CD4-positive, alpha-beta T cell (primary cell): Measurements from ENCODE around the gene TBC1D22A. TPM values are rescaled to one million over a fixed set of nuclear protein-coding genes. Genes with fewer than 3 reads are reported as not detected.

Source experiments
- ATAC-seq: fragments of 200-7000 bp; cut with Tn5 transposase; one replicate; pipeline ENCODE4 v1.10.0; 2022; ENCODE audit warnings: mild to moderate bottlenecking; ENCODE audit not compliant: poor library complexity
- CTCF ChIA-PET: fragments of 350-600 bp; sonication (Branson Sonifier 250); formaldehyde crosslinking; loops from one replicate; lab custom pipeline; 2021; ENCODE audit warnings: antibody characterized with exemption, inconsistent platforms; lab: Charles Lee
- POLR2A ChIA-PET: fragments of 350-600 bp; sonication (Branson Sonifier 250); formaldehyde crosslinking; loops from one replicate; lab custom pipeline; 2021; ENCODE audit warnings: antibody characterized with exemption, inconsistent platforms; lab: Charles Lee
- DNase-seq, 14 experiments: peaks; one replicate each; pipeline ENCODE4 v3.0.0-alpha.2; 2013 to 2020; ENCODE audit warnings: mixed read lengths in 2 of 14
- H3K27ac ChIP-seq, 2 donors: one replicate each; pipeline versions ENCODE4 v1.5.1 to v1.7.0; 2013; ENCODE audit warnings: low read length in 2 of 2, low read depth in 1 of 2, mild to moderate bottlenecking in 1 of 2
- H3K27me3 ChIP-seq, 2 experiments: 1 replicate in 1 of 2; 2 replicates in 1 of 2; pipeline versions ENCODE4 v1.6.1 to v1.7.0; 2013; ENCODE audit warnings: low read length in 2 of 2, control low read depth in 1 of 2, mild to moderate bottlenecking in 1 of 2, moderate library complexity in 1 of 2; ENCODE audit not compliant: insufficient read depth in 2 of 2, control insufficient read depth in 1 of 2
- H3K36me3 ChIP-seq: one replicate; pipeline ENCODE4 v1.6.1; 2013; ENCODE audit warnings: low read length, control low read depth; ENCODE audit not compliant: insufficient read depth
- H3K4me1 ChIP-seq: one replicate; pipeline ENCODE4 v1.6.1; 2013; ENCODE audit warnings: low read length, control low read depth; ENCODE audit not compliant: insufficient read depth
- H3K4me3 ChIP-seq: one replicate; pipeline ENCODE4 v1.5.1; 2013; ENCODE audit warnings: mild to moderate bottlenecking, low read length, moderate library complexity
- H3K9me3 ChIP-seq, 2 experiments: 1 replicate in 1 of 2; 2 replicates in 1 of 2; pipeline versions ENCODE4 v1.6.1 to v1.7.0; 2013; ENCODE audit warnings: low read length in 2 of 2, mild to moderate bottlenecking in 2 of 2, control low read depth in 1 of 2, moderate library complexity in 1 of 2; ENCODE audit not compliant: control insufficient read depth in 1 of 2, insufficient read depth in 1 of 2
- H3K27ac Mint-ChIP-seq: one replicate; pipeline ENCODE4 v1.8.0; 2020; ENCODE audit warnings: mixed read lengths
- H3K27me3 Mint-ChIP-seq: one replicate; pipeline ENCODE4 v1.8.0; 2021; ENCODE audit warnings: mixed read lengths
- H3K36me3 Mint-ChIP-seq: one replicate; pipeline ENCODE4 v1.8.0; 2021; ENCODE audit warnings: low read depth, mixed read lengths
- H3K4me1 Mint-ChIP-seq: one replicate; pipeline ENCODE4 v1.8.0; 2021; ENCODE audit warnings: low read depth, mixed read lengths
- H3K4me3 Mint-ChIP-seq: one replicate; pipeline ENCODE4 v1.8.0; 2020; ENCODE audit warnings: mild to moderate bottlenecking, mixed read lengths
- H3K9me3 Mint-ChIP-seq: one replicate; pipeline ENCODE4 v1.8.0; 2020; ENCODE audit warnings: mixed read lengths
- CTCF ChIP-seq: fragments of 200-600 bp; IDR thresholded peaks from one replicate; pipeline ENCODE4 v1.8.0; 2022; ENCODE audit warnings: antibody characterized with exemption, mild to moderate bottlenecking
- intact Hi-C, 2 experiments: fragments of 100-400 bp; cut with DNase I in 1 of 2; cut with micrococcal nuclease in 1 of 2; formaldehyde crosslinking; loops; one replicate each; pipeline versions ENCODE4 v1.15.1 to v1.9.0; 2023 to 2025; cut with DNase I, micrococcal nuclease
- total RNA-seq, 174 experiments: library from RNA in 2 of 174; stranded (reverse) in 2 of 174; gene quantifications; one replicate each; pipeline ENCODE4 v1.2.3 and lab custom pipeline; 2021 to 2026

TBC1D22A gene
- total RNA-seq, 2 experiments from 2014 or later = 27.1 to 31.7 TPM

- ATAC-seq (no peak), DNase-seq (no peak)
- POLR2A ChIA-PET = interaction anchor here (0.6 kb wide), 1 partner anchor 1392 kb away, joined by 3 read pairs; no protein-coding TSS in a partner anchor
- H3K9me3 Mint-ChIP-seq = no peaks in the 10 kb centered on the region
- H3K4me3 Mint-ChIP-seq = no peak overlapping the region
- CTCF ChIA-PET = no interaction called here
- H3K36me3 ChIP-seq = peaks cover 8% of the 10 kb centered on the region
- H3K4me3 ChIP-seq = no peak overlapping the region
- peaks cover 11% of the 10 kb centered on the region for H3K4me1 ChIP-seq
- no peak for TF ChIP-seq CTCF
- peaks cover 24% of the 10 kb centered on the region for H3K4me1 Mint-ChIP-seq
- H3K27ac Mint-ChIP-seq = no peak overlapping the region
- no peaks in the 10 kb centered on the region for H3K9me3 ChIP-seq
- H3K27me3 Mint-ChIP-seq = no peaks in the 10 kb centered on the region
- intact Hi-C loops = no loop called here
- H3K27ac ChIP-seq = no peak overlapping the region
- no peaks in the 10 kb centered on the region for H3K27me3 ChIP-seq
- H3K36me3 Mint-ChIP-seq = peaks cover 34% of the 10 kb centered on the region
Measured at GRCh38 chr22:47065756-47066615, 303.5 kb downstream of the TBC1D22A start.

DNA sequence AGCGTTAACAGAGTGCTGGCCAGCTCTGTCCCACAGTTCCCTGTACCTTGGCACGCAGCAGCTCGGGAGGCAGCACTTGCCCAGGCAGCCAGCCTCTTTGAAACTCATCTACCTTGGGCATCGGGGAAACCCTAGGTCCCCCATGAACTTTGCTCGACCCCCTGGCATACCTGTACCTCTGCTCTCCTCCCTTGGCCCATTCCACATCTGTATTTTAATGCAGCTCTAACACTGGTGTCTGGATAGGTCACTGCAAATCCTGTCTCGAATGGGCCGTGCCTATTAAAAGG, 304.1 kb downstream of the TBC1D22A start:
- Histone ChIP-seq H3K9me3 (no peaks in the 10 kb centered on the region), H3K4me1 (peaks cover 11% of the 10 kb centered on the region), H3K4me3 (no peak overlapping the region), H3K27ac (no peak overlapping the region), H3K27me3 (no peaks in the 10 kb centered on the region), H3K36me3 (peaks cover 7% of the 10 kb centered on the region)
- Mint-ChIP-seq H3K27me3 (no peaks in the 10 kb centered on the region), H3K4me3 (no peak overlapping the region), H3K27ac (no peak overlapping the region), H3K9me3 (no peaks in the 10 kb centered on the region), H3K36me3 (peaks cover 28% of the 10 kb centered on the region), H3K4me1 (peaks cover 24% of the 10 kb centered on the region)
- TF ChIP-seq CTCF = no peak
- ChIA-PET CTCF (no interaction called here), POLR2A (no interaction called here)
- DNase-seq (no peak), ATAC-seq (no peak)
- intact Hi-C loops = no loop called here

- H3K36me3 ChIP-seq = peaks cover 3% of the 10 kb centered on the region
- POLR2A ChIA-PET = no interaction called here
- H3K4me1 Mint-ChIP-seq = peaks cover 24% of the 10 kb centered on the region
- CTCF ChIA-PET = no interaction called here
- ATAC-seq = no peak
- H3K27ac ChIP-seq = no peak overlapping the region
- DNase-seq = no peak
- peaks cover 11% of the 10 kb centered on the region for H3K4me1 ChIP-seq
- peaks cover 22% of the 10 kb centered on the region for H3K36me3 Mint-ChIP-seq
- no peak for TF ChIP-seq CTCF
- no peaks in the 10 kb centered on the region for H3K27me3 Mint-ChIP-seq
- intact Hi-C loops = no loop called here
- H3K27me3 ChIP-seq = no peaks in the 10 kb centered on the region
- H3K9me3 Mint-ChIP-seq = no peaks in the 10 kb centered on the region
- no peak overlapping the region for H3K4me3 Mint-ChIP-seq
- H3K9me3 ChIP-seq = peaks cover 0 to 6% of the 10 kb centered on the region in 2 experiments
- H3K27ac Mint-ChIP-seq = no peak overlapping the region
- no peak overlapping the region for H3K4me3 ChIP-seq
Measured at GRCh38 chr22:47067321-47067890, 305.0 kb downstream of the TBC1D22A start.
